H9 (cell line): ENCODE data around the gene ARMC9. TPM values are rescaled to one million over a fixed set of nuclear protein-coding genes. Genes with fewer than 3 reads are reported as not detected.

Source experiments
- DNase-seq: peaks from one replicate; pipeline ENCODE4 v3.0.0-alpha.2; 2017
- H2AFZ ChIP-seq: one replicate; pipeline ENCODE4 v1.6.1; 2013; ENCODE audit warnings: mild to moderate bottlenecking, low read length, control low read depth, moderate library complexity
- H2AK5ac ChIP-seq: 2 replicates; pipeline ENCODE4 v1.6.1; 2013; ENCODE audit warnings: low read length, control low read depth, mixed read lengths; ENCODE audit not compliant: insufficient read length
- H2BK120ac ChIP-seq: one replicate; pipeline ENCODE4 v1.6.1; 2013; ENCODE audit warnings: low read depth, mild to moderate bottlenecking, low read length, control low read depth, inconsistent platforms; ENCODE audit not compliant: poor library complexity, severe bottlenecking
- H2BK12ac ChIP-seq: 2 replicates; pipeline ENCODE4 v1.6.1; 2013; ENCODE audit warnings: low read length, control low read depth, mixed read lengths, low read depth; ENCODE audit not compliant: insufficient read length
- H2BK15ac ChIP-seq: 2 replicates; pipeline ENCODE4 v1.6.1; 2013; ENCODE audit warnings: low read depth, low read length, control low read depth
- H2BK20ac ChIP-seq: one replicate; pipeline ENCODE4 v1.6.1; 2013; ENCODE audit warnings: low read depth, mild to moderate bottlenecking, low read length, control low read depth, inconsistent platforms; ENCODE audit not compliant: poor library complexity, severe bottlenecking
- H2BK5ac ChIP-seq: 2 replicates; pipeline ENCODE4 v1.6.1; 2013; ENCODE audit warnings: low read length, control low read depth, mixed read lengths; ENCODE audit not compliant: insufficient read length
- H3K14ac ChIP-seq: 2 replicates; pipeline ENCODE4 v1.6.1; 2013; ENCODE audit warnings: low read length, control low read depth; ENCODE audit not compliant: insufficient read depth
- H3K18ac ChIP-seq: 2 replicates; pipeline ENCODE4 v1.6.1; 2013; ENCODE audit warnings: low read depth, mild to moderate bottlenecking, mixed read lengths, low read length, control low read depth; ENCODE audit not compliant: insufficient read length
- H3K23ac ChIP-seq: 2 replicates; pipeline ENCODE4 v1.6.1; 2013; ENCODE audit warnings: low read length, control low read depth, mixed read lengths, low read depth; ENCODE audit not compliant: insufficient read length
- H3K23me2 ChIP-seq: 2 replicates; pipeline ENCODE4 v1.6.1; 2013; ENCODE audit warnings: low read depth, mild to moderate bottlenecking, mixed read lengths, low read length, control low read depth; ENCODE audit not compliant: insufficient read length, poor library complexity, severe bottlenecking
- H3K27ac ChIP-seq: 2 replicates; pipeline ENCODE4 v1.5.1; 2013; ENCODE audit warnings: low read length, control low read depth, mixed read lengths, low read depth; ENCODE audit not compliant: insufficient read length
- H3K27me3 ChIP-seq: 2 replicates; pipeline ENCODE4 v1.6.1; 2013; ENCODE audit warnings: low read length, control low read depth, inconsistent platforms; ENCODE audit not compliant: insufficient read depth
- H3K4ac ChIP-seq: 2 replicates; pipeline ENCODE4 v1.6.1; 2013; ENCODE audit warnings: low read depth, mild to moderate bottlenecking, control low read depth, inconsistent platforms, low read length, moderate library complexity
- H3K4me1 ChIP-seq: 2 replicates; pipeline ENCODE4 v1.6.1; 2013; ENCODE audit warnings: low read length, control low read depth, inconsistent platforms; ENCODE audit not compliant: insufficient read depth
- H3K4me2 ChIP-seq: 2 replicates; pipeline ENCODE4 v1.6.1; 2013; ENCODE audit warnings: low read length, control low read depth, mixed read lengths; ENCODE audit not compliant: insufficient read length, insufficient read depth
- H3K56ac ChIP-seq: 2 replicates; pipeline ENCODE4 v1.6.1; 2013; ENCODE audit warnings: low read depth, mild to moderate bottlenecking, mixed read lengths, low read length, control low read depth; ENCODE audit not compliant: insufficient read length
- H3K79me1 ChIP-seq: 2 replicates; pipeline ENCODE4 v1.6.1; 2013; ENCODE audit warnings: low read depth, mild to moderate bottlenecking, moderate library complexity, low read length, control low read depth, inconsistent platforms; ENCODE audit not compliant: insufficient read depth, poor library complexity, severe bottlenecking
- H3K79me2 ChIP-seq: 2 replicates; pipeline ENCODE4 v1.6.1; 2013; ENCODE audit warnings: low read length, control low read depth, inconsistent platforms; ENCODE audit not compliant: insufficient read depth
- H3K9ac ChIP-seq: 2 replicates; pipeline ENCODE4 v1.6.1; 2013; ENCODE audit warnings: low read length, control low read depth, mixed read lengths; ENCODE audit not compliant: insufficient read length; ENCODE audit errors: extremely low read depth
- H3K9me3 ChIP-seq: one replicate; pipeline ENCODE4 v1.6.1; 2013; ENCODE audit warnings: low read depth, low read length, inconsistent platforms; ENCODE audit not compliant: control insufficient read depth
- H3T11ph ChIP-seq: one replicate; pipeline ENCODE4 v1.6.1; 2013; ENCODE audit warnings: mild to moderate bottlenecking, low read length, control low read depth, inconsistent platforms
- H4K20me1 ChIP-seq: one replicate; pipeline ENCODE4 v1.6.1; 2013; ENCODE audit not compliant: control insufficient read depth, insufficient read length, insufficient read depth
- H4K5ac ChIP-seq: 2 replicates; pipeline ENCODE4 v1.6.1; 2013; ENCODE audit warnings: low read depth, mild to moderate bottlenecking, mixed read lengths, low read length, control low read depth; ENCODE audit not compliant: insufficient read length
- H4K8ac ChIP-seq: replicated peaks from 2 replicates; pipeline ENCODE4 v1.6.1; 2013; ENCODE audit warnings: low read length, control low read depth, mixed read lengths, low read depth; ENCODE audit not compliant: insufficient read length
- H4K91ac ChIP-seq: 2 replicates; pipeline ENCODE4 v1.6.1; 2013; ENCODE audit warnings: low read depth, mild to moderate bottlenecking, moderate library complexity, mixed read lengths, low read length, control low read depth; ENCODE audit not compliant: insufficient read length
- H3K27ac Mint-ChIP-seq, 3 experiments: 2 replicates in 2 of 3; 3 replicates in 1 of 3; pipeline ENCODE4 v1.8.0; 2020 to 2021; ENCODE audit warnings: mixed read lengths in 3 of 3, mild to moderate bottlenecking in 1 of 3, moderate library complexity in 1 of 3
- H3K27me3 Mint-ChIP-seq: 2 replicates; pipeline ENCODE4 v1.8.0; 2021; ENCODE audit warnings: low read depth, mild to moderate bottlenecking, moderate library complexity, mixed read lengths
- H3K36me3 Mint-ChIP-seq, 3 experiments: 2 replicates in 2 of 3; 3 replicates in 1 of 3; pipeline ENCODE4 v1.8.0; 2020 to 2021; ENCODE audit warnings: low read depth in 3 of 3, mixed read lengths in 3 of 3; ENCODE audit not compliant: insufficient read depth in 1 of 3
- H3K4me1 Mint-ChIP-seq, 2 experiments: 2 replicates each; pipeline ENCODE4 v1.8.0; 2020; ENCODE audit warnings: mixed read lengths in 2 of 2
- H3K4me3 Mint-ChIP-seq, 2 experiments: 2 replicates in 1 of 2; 3 replicates in 1 of 2; pipeline ENCODE4 v1.8.0; 2020 to 2021; ENCODE audit warnings: mild to moderate bottlenecking in 2 of 2, mixed read lengths in 2 of 2, moderate library complexity in 1 of 2
- H3K9me3 Mint-ChIP-seq, 2 experiments: 2 replicates in 1 of 2; 3 replicates in 1 of 2; pipeline ENCODE4 v1.8.0; 2020; ENCODE audit warnings: mild to moderate bottlenecking in 2 of 2, mixed read lengths in 2 of 2, moderate library complexity in 1 of 2
- CTCF ChIP-seq: fragments of 200-600 bp; sonication (generic); conservative IDR thresholded peaks from 3 replicates; pipeline ENCODE4 v1.8.0; 2021; ENCODE audit warnings: antibody characterized with exemption, mild to moderate bottlenecking
- WGBS: extraction: QIAGEN DNeasy Blood & Tissue Kit; methylation state at CpG from one replicate; pipeline ENCODE4 v1.1.7; 2013; ENCODE audit warnings: missing lambda C conversion rate, low lambda C conversion rate, mixed read lengths; ENCODE audit not compliant: insufficient read length; ENCODE audit errors: extremely low coverage; 5-methylcytosine and 5-hydroxymethylcytosine counted together
- total RNA-seq: library from RNA; stranded (reverse); gene quantifications from 2 replicates; pipeline ENCODE4 v1.2.1, GENCODE V29; 2021

The ARMC9 gene
- total RNA-seq, 1 experiment from 2014 or later = 37.6 TPM

GRCh38 chr2:231223001-231223375, 24.6 kb downstream of the ARMC9 start:
- Mint-ChIP-seq H3K27me3 (no peaks in the 10 kb centered on the region), H3K27ac (no peak overlapping the region), H3K4me3 (no peak overlapping the region), H3K4me1 (peaks cover 0 to 3% of the 10 kb centered on the region in 2 experiments; a peak in 2 of 4 replicates), H3K9me3 (no peaks in the 10 kb centered on the region), H3K36me3 (peaks cover 11 to 51% (median 24%) of the 10 kb centered on the region in 3 experiments; a peak in 6 of 7 replicates)
- TF ChIP-seq CTCF = no peak
- Histone ChIP-seq H4K8ac (no peak overlapping the region), H4K5ac (no peak overlapping the region), H3K9me3 (no peaks in the 10 kb centered on the region), H2BK20ac (no peak overlapping the region), H4K91ac (no peak overlapping the region), H3K79me2 (no peaks in the 10 kb centered on the region), H2AFZ (no peak overlapping the region), H3K27me3 (no peaks in the 10 kb centered on the region), H3K14ac (no peak overlapping the region), H3K4me1 (no peaks in the 10 kb centered on the region), H2BK120ac (no peak overlapping the region), H4K20me1 (no peaks in the 10 kb centered on the region), H3K56ac (no peak overlapping the region), H2AK5ac (no peak overlapping the region), H3K23ac (no peak overlapping the region), H2BK5ac (no peak overlapping the region), H3K9ac (no peak overlapping the region), H3K27ac (no peak overlapping the region), H3K18ac (no peak overlapping the region), H3K79me1 (no peaks in the 10 kb centered on the region), H3K4ac (no peak overlapping the region), H2BK12ac (no peak overlapping the region), H2BK15ac (no peak overlapping the region), H3K23me2 (no peaks in the 10 kb centered on the region), H3T11ph (no peak overlapping the region), H3K4me2 (no peak overlapping the region)
- no CpG with 5 or more reads among the region's 3 CpGs for WGBS
- no peak for DNase-seq
